GM12878 (cell line): ENCODE data around the gene CNTRL. TPM values are rescaled to one million over a fixed set of nuclear protein-coding genes. Genes with fewer than 3 reads are reported as not detected.

ENCODE experiments used
- ATAC-seq: fragments of 200-7000 bp; cut with Tn5 transposase; 3 replicates; pipeline ENCODE4 v1.9.1; 2020; ENCODE audit warnings: mild to moderate bottlenecking, moderate library complexity
- BruUV-seq: library from RNA; stranded (reverse); fragments of 400-500 nt; replicated peaks from 2 replicates; lab custom pipeline; 2021; lab: Mats Ljungman, UMichigan
- CTCF ChIA-PET: fragments of 300-600 bp; sonication (Branson Sonifier 250); formaldehyde crosslinking; extraction: SDS; loops from one replicate; lab custom pipeline; 2021; ENCODE audit warnings: inconsistent platforms; lab: Yijun Ruan, JAX
- POLR2A ChIA-PET: fragments of 350-600 bp; formaldehyde crosslinking; extraction: SDS; loops from one replicate; lab custom pipeline; 2021; ENCODE audit warnings: inconsistent platforms; lab: Charles Lee
- RAD21 ChIA-PET: fragments of 300-600 bp; sonication (Branson Sonifier 250); formaldehyde crosslinking; loops from one replicate; lab custom pipeline; 2023; ENCODE audit warnings: antibody characterized with exemption; ENCODE audit not compliant: unreplicated experiment; lab: Charles Lee
- SMC1A ChIA-PET: fragments of 300-600 bp; sonication (Branson Sonifier 250); formaldehyde crosslinking; loops from one replicate; lab custom pipeline; 2023; ENCODE audit not compliant: unreplicated experiment, uncharacterized antibody; lab: Charles Lee
- DNase-seq: peaks from one replicate; pipeline ENCODE4 v3.0.0-alpha.2; 2011; ENCODE audit warnings: low read depth, low spot score
- FAIRE-seq: peaks from 3 replicates; lab custom pipeline; 2011; peaks lifted over from hg19 to GRCh38; lab: Jason Lieb, UNC
- H2AFZ ChIP-seq: 2 replicates; pipeline ENCODE4 v1.6.0; 2011; ENCODE audit warnings: low read depth, low read length, control low read depth; ENCODE audit not compliant: control insufficient read depth
- H3K27ac ChIP-seq: 2 replicates; pipeline ENCODE4 v1.5.1; 2011; ENCODE audit warnings: control low read depth; ENCODE audit not compliant: control insufficient read depth, insufficient read depth
- H3K27me3 ChIP-seq, 2 experiments: replicated peaks in 1 of 2; 2 replicates each; pipeline versions ENCODE4 v1.6.0 to v1.6.1; 2011; ENCODE audit warnings: low read length in 1 of 2; ENCODE audit not compliant: control insufficient read depth in 2 of 2, insufficient read depth in 2 of 2
- H3K36me3 ChIP-seq, 2 experiments: 2 replicates each; pipeline ENCODE4 v1.5.1; 2011; ENCODE audit warnings: low read length in 1 of 2; ENCODE audit not compliant: control insufficient read depth in 2 of 2, insufficient read depth in 2 of 2
- H3K4me1 ChIP-seq: 2 replicates; pipeline ENCODE4 v1.6.1; 2011; ENCODE audit warnings: mild to moderate bottlenecking, low read length, moderate library complexity, mixed read lengths; ENCODE audit not compliant: control insufficient read depth, insufficient read depth
- H3K4me2 ChIP-seq: 2 replicates; pipeline ENCODE4 v1.6.0; 2011; ENCODE audit warnings: control low read depth; ENCODE audit not compliant: control insufficient read depth, insufficient read depth
- H3K4me3 ChIP-seq: fragments of 200-600 bp; sonication (generic); 2 replicates; pipeline ENCODE4 v1.5.1; 2016
- H3K79me2 ChIP-seq: 2 replicates; pipeline ENCODE4 v1.6.0; 2011; ENCODE audit warnings: low read length; ENCODE audit not compliant: control insufficient read depth, insufficient read depth
- H3K9ac ChIP-seq: 2 replicates; pipeline ENCODE4 v1.8.0; 2011; ENCODE audit warnings: low read length, control low read depth, mixed read lengths; ENCODE audit not compliant: control insufficient read depth, insufficient read depth
- H3K9me3 ChIP-seq: replicated peaks from 3 replicates; pipeline ENCODE4 v1.5.1; 2011; ENCODE audit warnings: mild to moderate bottlenecking, low read length; ENCODE audit not compliant: control insufficient read depth, insufficient read depth
- H4K20me1 ChIP-seq: 2 replicates; pipeline ENCODE4 v1.6.0; 2011; ENCODE audit not compliant: control insufficient read depth, insufficient read depth
- BHLHE40 ChIP-seq, 2 experiments: fragments of 450-650 bp in 1 of 2; IDR thresholded peaks; 2 replicates each; pipeline ENCODE4 v1.6.1; 2011 to 2017; ENCODE audit warnings: low read depth in 2 of 2, borderline replicate concordance in 1 of 2, improper control_type of control experiment in 1 of 2, low read length in 1 of 2, mild to moderate bottlenecking in 1 of 2
- BMI1 ChIP-seq: fragments of 450-650 bp; IDR thresholded peaks from 2 replicates; pipeline ENCODE4 v1.6.1; 2016; ENCODE audit warnings: mild to moderate bottlenecking, moderate library complexity, borderline replicate concordance
- CUX1 ChIP-seq: IDR thresholded peaks from 2 replicates; pipeline ENCODE4 v1.6.1; 2012; ENCODE audit warnings: improper control_type of control experiment, low read depth, low read length; ENCODE audit not compliant: insufficient replicate concordance
- HDAC2 ChIP-seq: fragments of 200-600 bp; sonication (generic); IDR thresholded peaks from 2 replicates; pipeline ENCODE4 v1.6.1; 2017
- HDAC6 ChIP-seq: fragments of 200-600 bp; sonication (generic); IDR thresholded peaks from one replicate; pipeline ENCODE4 v1.8.0; 2017; ENCODE audit warnings: antibody characterized with exemption; ENCODE audit not compliant: unreplicated experiment
- KLF5 ChIP-seq: fragments of 450-650 bp; IDR thresholded peaks from 2 replicates; pipeline ENCODE4 v1.6.1; 2014; ENCODE audit warnings: mild to moderate bottlenecking; ENCODE audit not compliant: partially characterized antibody
- MEF2A ChIP-seq: IDR thresholded peaks from 2 replicates; pipeline ENCODE4 v1.6.1; 2011; ENCODE audit warnings: low read depth, mild to moderate bottlenecking, low read length, moderate library complexity; ENCODE audit not compliant: insufficient read depth
- NKRF ChIP-seq: fragments of 450-650 bp; conservative IDR thresholded peaks from 2 replicates; pipeline ENCODE4 v1.6.1; 2017; ENCODE audit warnings: mild to moderate bottlenecking, moderate library complexity
- POLR2A ChIP-seq: IDR thresholded peaks from 2 replicates; pipeline ENCODE4 v1.6.1; 2011; ENCODE audit warnings: low read depth, mild to moderate bottlenecking, low read length
- POLR2AphosphoS2 ChIP-seq: IDR thresholded peaks from 2 replicates; pipeline ENCODE4 v1.6.1; 2011; ENCODE audit warnings: low read depth, mild to moderate bottlenecking, low read length, improper control_type of control experiment, moderate library complexity
- RBBP5 ChIP-seq: fragments of 200-600 bp; sonication (generic); conservative IDR thresholded peaks from 2 replicates; pipeline ENCODE4 v1.6.1; 2016
- RUNX3 ChIP-seq: IDR thresholded peaks from 2 replicates; pipeline ENCODE4 v1.6.1; 2012; ENCODE audit warnings: low read length, inconsistent platforms
- SP1 ChIP-seq: IDR thresholded peaks from one replicate; pipeline ENCODE4 v1.6.1; 2011; ENCODE audit warnings: low read depth, low read length
- SREBF1 ChIP-seq: IDR thresholded peaks from 2 replicates; pipeline ENCODE4 v1.6.1; 2012; ENCODE audit warnings: mild to moderate bottlenecking, low read length
- STAT3 ChIP-seq: IDR thresholded peaks from 2 replicates; pipeline ENCODE4 v1.6.1; 2011; ENCODE audit warnings: low read depth, low read length, improper control_type of control experiment
- SUPT20H ChIP-seq: IDR thresholded peaks from 2 replicates; pipeline ENCODE4 v1.6.1; 2011; ENCODE audit warnings: low read depth, mild to moderate bottlenecking, low read length, moderate library complexity, borderline replicate concordance; ENCODE audit not compliant: control insufficient read depth
- WGBS: methylation state at CpG from one replicate; pipeline ENCODE4 v1.1.6; 2016; ENCODE audit warnings: low lambda C conversion rate; ENCODE audit not compliant: insufficient replicate concordance, insufficient coverage; ENCODE audit errors: missing lambda C conversion rate; 5-methylcytosine and 5-hydroxymethylcytosine counted together
- in situ Hi-C: fragments of 300-500 bp; cut with MboI; formaldehyde crosslinking; loops from 9 replicates; pipeline ENCODE4 v1.14.3; 2018; ENCODE audit warnings: mixed read lengths
- intact Hi-C: fragments of 100-400 bp; cut with micrococcal nuclease; formaldehyde crosslinking; loops from one replicate; pipeline ENCODE4 v1.14.2; 2022; ENCODE audit not compliant: unreplicated experiment
- polyA plus RNA-seq, 11 experiments: library from polyadenylated mRNA; depleted of rRNA in 4 of 11; unstranded in 6 of 11; stranded (reverse) in 5 of 11; fragments of >200 nt; fragmentation: Nextera tagmentation in 4 of 11; fragmentation: Illumina TruSeq in 1 of 11; extraction: Ambion mirVana in 4 of 11; extraction: Trizol in 1 of 11; gene quantifications; 1 replicate in 1 of 11; 2 replicates in 10 of 11; pipeline versions ENCODE4 v1.2.1 to v1.2.3, GENCODE V29; 2011 to 2016; ENCODE audit warnings: inconsistent platforms in 2 of 11, missing spikeins in 2 of 11, low read depth in 1 of 11
- total RNA-seq, 4 experiments: library from RNA; depleted of rRNA in 3 of 4; stranded (reverse); fragments of >200 nt in 3 of 4; fragmentation: Illumina TruSeq in 1 of 4; extraction: Trizol in 1 of 4; gene quantifications; 2 replicates each; pipeline versions ENCODE4 v1.2.1 to v1.2.3, GENCODE V29; 2013 to 2021

CNTRL gene
- total and polyA plus RNA-seq, 10 of the 15 experiments (the other 5 are each of a cell fraction or from before 2014, with no cell fraction given): 20.0 to 65.4 (median 38.8) TPM

- Histone ChIP-seq H3K4me1 (no peaks in the 10 kb centered on the region), H3K4me3 (no peak overlapping the region), H3K36me3 (no peaks in the 10 kb centered on the region), H3K27me3 (no peaks in the 10 kb centered on the region), H3K9me3 (no peaks in the 10 kb centered on the region), H3K4me2 (no peak overlapping the region), H2AFZ (no peak overlapping the region), H3K27ac (no peak overlapping the region), H3K79me2 (no peaks in the 10 kb centered on the region), H3K9ac (no peak overlapping the region), H4K20me1 (no peaks in the 10 kb centered on the region)
- BruUV-seq: no TSS peak
- ATAC-seq: no peak
- CTCF ChIA-PET: no interaction called here
- no peak for FAIRE-seq
- no peak for DNase-seq
- RAD21 ChIA-PET: no interaction called here
- TF ChIP-seq STAT3 (no peak), BHLHE40 (IDR thresholded peaks at IDR 0.05; ENCODE audit: borderline replicate concordance in 1 of 2, low read depth in 2 of 2, low read length in 1 of 2) (no peak), CUX1 (no peak), SUPT20H (no peak), RBBP5 (no peak), SREBF1 (no peak), BMI1 (no peak), MEF2A (no peak), NKRF (no peak), POLR2A (no peak), POLR2AphosphoS2 (no peak), KLF5 (no peak), RUNX3 (no peak), SP1 (no peak), HDAC2 (no peak), HDAC6 (no peak)
- SMC1A ChIA-PET: interaction anchor here (1.0 kb wide), 1 partner anchor 12 kb away, joined by 3 read pairs; no protein-coding TSS in a partner anchor
- 64% methylated on average over 4 of the region's 4 CpGs for WGBS
- intact Hi-C loops (no loop called here), in situ Hi-C loops (no loop called here)
- POLR2A ChIA-PET: no interaction called here
These were observed 21.2 kb upstream of the CNTRL start for GRCh38 chr9:121053544-121053943.
